Measurements from ENCODE around the gene MGAT4B.
A peak's percentile ranks its signal among the peaks of the same experiment; 100 is the strongest.

MGAT4B gene

GRCh38 chr5:179773686-179774040 lies 33.0 kb downstream of the MGAT4B start:
- DNase-seq (ENCODE audit: low read depth in 1 of 2, low spot score in 1 of 2), result no peak

- DNase-seq (ENCODE audit: low read depth in 1 of 2, low spot score in 1 of 2), result no peak
Observed at GRCh38 chr5:179772351-179772750, 34.3 kb downstream of the MGAT4B start.

- DNase-seq (ENCODE audit: low read depth in 1 of 2, low spot score in 1 of 2), result no peak
Observed at GRCh38 chr5:179771311-179771895, 35.3 kb downstream of the MGAT4B start.

- DNase-seq (ENCODE audit: low read depth in 1 of 2, low spot score in 1 of 2), result no peak
Observed at GRCh38 chr5:179769796-179770195, 36.9 kb downstream of the MGAT4B start.

GRCh38 chr5:179769271-179769670 lies 37.4 kb downstream of the MGAT4B start:
- no peak for DNase-seq (ENCODE audit: low read depth in 1 of 2, low spot score in 1 of 2)

GRCh38 chr5:179768326-179769085 lies 38.2 kb downstream of the MGAT4B start:
- no peak for DNase-seq (ENCODE audit: low read depth in 1 of 2, low spot score in 1 of 2)

GRCh38 chr5:179767496-179768100 lies 39.1 kb downstream of the MGAT4B start:
- DNase-seq (ENCODE audit: low read depth in 1 of 2, low spot score in 1 of 2), result no peak

- no peak for DNase-seq (ENCODE audit: low read depth in 1 of 2, low spot score in 1 of 2)
Observed at GRCh38 chr5:179766726-179767455, 39.8 kb downstream of the MGAT4B start.

- no peak for DNase-seq (ENCODE audit: low read depth in 1 of 2, low spot score in 1 of 2)
Observed at GRCh38 chr5:179766021-179766725, 40.5 kb downstream of the MGAT4B start.

- DNase-seq (ENCODE audit: low read depth in 1 of 2, low spot score in 1 of 2), result no peak
Observed at GRCh38 chr5:179765400-179765799, 41.3 kb downstream of the MGAT4B start.

GRCh38 chr5:179764056-179764455 lies 42.6 kb downstream of the MGAT4B start:
- no peak for DNase-seq (ENCODE audit: low read depth in 1 of 2, low spot score in 1 of 2)

- DNase-seq (ENCODE audit: low read depth in 1 of 2, low spot score in 1 of 2), result peak in 1 of 2 donors; percentile 10
Observed at GRCh38 chr5:179763215-179763945, 43.3 kb downstream of the MGAT4B start.

- no peak for DNase-seq (ENCODE audit: low read depth in 1 of 2, low spot score in 1 of 2)
Observed at GRCh38 chr5:179762781-179763176, 43.9 kb downstream of the MGAT4B start.

- no peak for DNase-seq (ENCODE audit: low read depth in 1 of 2, low spot score in 1 of 2)
Observed at GRCh38 chr5:179762079-179762780, 44.4 kb downstream of the MGAT4B start.

GRCh38 chr5:179759581-179760551 lies 46.8 kb downstream of the MGAT4B start:
- DNase-seq (ENCODE audit: low read depth in 1 of 2, low spot score in 1 of 2), result no peak

- DNase-seq (ENCODE audit: low read depth in 1 of 2, low spot score in 1 of 2), result no peak
Observed at GRCh38 chr5:179758955-179759354, 47.7 kb downstream of the MGAT4B start.

- DNase-seq (ENCODE audit: low read depth in 1 of 2, low spot score in 1 of 2), result no peak
Observed at GRCh38 chr5:179755022-179755421, 51.6 kb downstream of the MGAT4B start.

GRCh38 chr5:179753971-179754370 lies 52.7 kb downstream of the MGAT4B start:
- DNase-seq (ENCODE audit: low read depth in 1 of 2, low spot score in 1 of 2), result no peak

Data from stimulated activated CD4-positive, alpha-beta T cell treated with anti-CD3 and anti-CD28 coated beads, Interleukin-15, amount 100 ng/mL, for 1 hour (primary cell).